ENCODE data around the gene RNF152. TPM values are rescaled to one million over a fixed set of nuclear protein-coding genes. Genes with fewer than 3 reads are reported as not detected.

The RNF152 gene
- total RNA-seq, 1 experiment from 2014 or later = 2.3 TPM

DNA sequence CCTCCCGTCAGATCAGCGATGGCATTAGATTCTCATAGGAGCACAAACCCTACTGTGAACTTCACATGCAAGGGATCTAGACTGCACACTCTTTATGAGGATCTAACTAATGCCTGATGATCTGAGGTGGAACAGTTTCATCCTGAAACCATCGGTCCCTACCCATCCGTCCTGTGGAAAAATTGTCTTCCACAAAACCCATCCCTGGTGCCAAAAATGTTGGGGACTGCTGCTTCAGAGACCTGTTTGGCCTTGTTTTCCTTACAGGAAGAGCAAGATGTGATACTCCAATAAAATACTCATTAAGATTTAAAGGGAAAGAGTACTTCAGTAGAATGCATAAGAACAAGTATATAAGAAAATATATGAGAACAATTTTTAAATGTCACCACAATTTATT is 71.1 kb downstream of the RNF152 start:
- TF ChIP-seq, protein P1, sequence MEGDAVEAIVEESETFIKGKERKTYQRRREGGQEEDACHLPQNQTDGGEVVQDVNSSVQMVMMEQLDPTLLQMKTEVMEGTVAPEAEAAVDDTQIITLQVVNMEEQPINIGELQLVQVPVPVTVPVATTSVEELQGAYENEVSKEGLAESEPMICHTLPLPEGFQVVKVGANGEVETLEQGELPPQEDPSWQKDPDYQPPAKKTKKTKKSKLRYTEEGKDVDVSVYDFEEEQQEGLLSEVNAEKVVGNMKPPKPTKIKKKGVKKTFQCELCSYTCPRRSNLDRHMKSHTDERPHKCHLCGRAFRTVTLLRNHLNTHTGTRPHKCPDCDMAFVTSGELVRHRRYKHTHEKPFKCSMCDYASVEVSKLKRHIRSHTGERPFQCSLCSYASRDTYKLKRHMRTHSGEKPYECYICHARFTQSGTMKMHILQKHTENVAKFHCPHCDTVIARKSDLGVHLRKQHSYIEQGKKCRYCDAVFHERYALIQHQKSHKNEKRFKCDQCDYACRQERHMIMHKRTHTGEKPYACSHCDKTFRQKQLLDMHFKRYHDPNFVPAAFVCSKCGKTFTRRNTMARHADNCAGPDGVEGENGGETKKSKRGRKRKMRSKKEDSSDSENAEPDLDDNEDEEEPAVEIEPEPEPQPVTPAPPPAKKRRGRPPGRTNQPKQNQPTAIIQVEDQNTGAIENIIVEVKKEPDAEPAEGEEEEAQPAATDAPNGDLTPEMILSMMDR (conservative IDR thresholded peaks at IDR 0.05) = no peak

More for the DNA sequence above, 71.1 kb downstream of the RNF152 start:
- Mint-ChIP-seq H3K4me1 (no peaks in the 10 kb centered on the region), H3K4me3 (no peak overlapping the region), H3K27ac (no peak overlapping the region), H3K27me3 (ENCODE audit: low read depth) (no peaks in the 10 kb centered on the region), H3K9me3 (no peaks in the 10 kb centered on the region), H3K36me3 (ENCODE audit: insufficient read depth in 1 of 3, low read depth in 3 of 3) (peaks cover 0 to 4% (median 2%) of the 10 kb centered on the region in 3 experiments; a peak in 2 of 7 replicates)
- H2BK12ac ChIP-seq (ENCODE audit: insufficient read length, low read depth, low read length) = no peak overlapping the region
- H2AK5ac ChIP-seq (ENCODE audit: insufficient read length, low read length) = no peak overlapping the region
- no peak overlapping the region for H3K4me2 ChIP-seq (ENCODE audit: insufficient read depth, insufficient read length, low read length)
- H4K20me1 ChIP-seq (ENCODE audit: control insufficient read depth, insufficient read depth, insufficient read length) = no peaks in the 10 kb centered on the region
- no peaks in the 10 kb centered on the region for H3K23me2 ChIP-seq (ENCODE audit: insufficient read length, low read depth, low read length, poor library complexity, severe bottlenecking)
- no peak overlapping the region for H2AFZ ChIP-seq (ENCODE audit: low read length)
- no peak overlapping the region for H4K91ac ChIP-seq (ENCODE audit: insufficient read length, low read depth, low read length)
- H3K4me1 ChIP-seq (ENCODE audit: insufficient read depth, low read length) = no peaks in the 10 kb centered on the region
- H2BK5ac ChIP-seq (ENCODE audit: insufficient read length, low read length) = no peak overlapping the region
- H3K18ac ChIP-seq (ENCODE audit: insufficient read length, low read depth, low read length) = no peak overlapping the region
- no peaks in the 10 kb centered on the region for H3K79me2 ChIP-seq (ENCODE audit: insufficient read depth, low read length)
- no peak overlapping the region for H3K23ac ChIP-seq (ENCODE audit: insufficient read length, low read depth, low read length)
- no peak overlapping the region for H3K27ac ChIP-seq (ENCODE audit: insufficient read length, low read depth, low read length)
- no peak overlapping the region for H3K56ac ChIP-seq (ENCODE audit: insufficient read length, low read depth, low read length)
- H4K8ac ChIP-seq (replicated peaks; ENCODE audit: insufficient read length, low read depth, low read length) = no peak overlapping the region
- no peaks in the 10 kb centered on the region for H3K27me3 ChIP-seq (ENCODE audit: insufficient read depth, low read length)
- no peak overlapping the region for H3K4ac ChIP-seq (ENCODE audit: low read depth, low read length)
- H4K5ac ChIP-seq (ENCODE audit: insufficient read length, low read depth, low read length) = no peak overlapping the region
- no peak overlapping the region for H2BK20ac ChIP-seq (ENCODE audit: low read depth, low read length, poor library complexity, severe bottlenecking)
- H3K14ac ChIP-seq (ENCODE audit: insufficient read depth, low read length) = no peak overlapping the region
- H3K79me1 ChIP-seq (ENCODE audit: insufficient read depth, low read depth, low read length, poor library complexity, severe bottlenecking) = no peaks in the 10 kb centered on the region
- H3K9ac ChIP-seq (ENCODE audit: extremely low read depth, insufficient read length, low read length) = no peak overlapping the region
- no peak for DNase-seq
- no CpG with 5 or more reads among the region's 4 CpGs for WGBS (ENCODE audit: extremely low coverage, insufficient read length, low lambda C conversion rate)
- no peak overlapping the region for H2BK15ac ChIP-seq (ENCODE audit: low read depth, low read length)
- H3T11ph ChIP-seq (ENCODE audit: low read length) = no peak overlapping the region
- no peak overlapping the region for H2BK120ac ChIP-seq (ENCODE audit: low read depth, low read length, poor library complexity, severe bottlenecking)
- no peaks in the 10 kb centered on the region for H3K9me3 ChIP-seq (ENCODE audit: control insufficient read depth, low read depth, low read length)
